Omental fat pad (tissue), 4 donors: ENCODE results near the gene DOK7. TPM values are rescaled to one million over a fixed set of nuclear protein-coding genes. Genes with fewer than 3 reads are reported as not detected.

Experiments
- ATAC-seq: fragments of 150-250 bp; one replicate; pipeline ENCODE4 v1.9.1; 2016; ENCODE audit warnings: mild to moderate bottlenecking, moderate library complexity; ENCODE audit not compliant: low FRiP score
- DNase-seq: peaks from one replicate; pipeline ENCODE4 v3.0.0-alpha.2; 2019; ENCODE audit warnings: low spot score
- total RNA-seq, 4 donors: library from RNA; depleted of rRNA; stranded (reverse); fragments of >200 nt; gene quantifications; one replicate each; pipeline ENCODE4 v1.1.0, GENCODE V29; 2016
- TF ChIP-seq, protein P1 (sequence below), 3 donors: fragments of 450-650 bp; IDR thresholded peaks; one replicate each; pipeline ENCODE4 v1.5.1; 2016 to 2017; ENCODE audit warnings: antibody characterized with exemption in 3 of 3, mild to moderate bottlenecking in 3 of 3, moderate library complexity in 2 of 3

The DOK7 gene
- total RNA-seq, 4 donors from 2014 or later, result not detected

DNA sequence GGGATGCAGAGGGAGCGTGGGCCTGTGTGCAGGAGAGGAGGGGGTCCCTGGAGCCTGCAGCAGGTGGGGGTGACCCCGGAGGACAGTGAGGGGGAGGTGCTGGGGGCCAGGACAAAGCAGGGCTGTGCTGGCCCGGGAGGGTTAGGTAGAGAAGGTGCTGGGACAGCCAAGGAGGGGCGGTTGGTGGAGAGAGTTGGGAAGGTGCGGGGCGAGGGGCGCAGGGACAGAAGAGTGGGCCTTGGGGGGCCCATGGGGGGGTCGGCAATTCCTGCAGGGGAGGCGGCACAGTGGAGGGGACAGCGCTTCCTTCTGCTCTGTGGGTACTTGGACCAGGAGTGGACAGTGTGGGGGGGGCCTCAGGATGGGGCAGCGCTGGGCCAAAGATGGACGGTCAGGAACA lies 36.6 kb downstream of the DOK7 start:
- TF ChIP-seq, protein P1, sequence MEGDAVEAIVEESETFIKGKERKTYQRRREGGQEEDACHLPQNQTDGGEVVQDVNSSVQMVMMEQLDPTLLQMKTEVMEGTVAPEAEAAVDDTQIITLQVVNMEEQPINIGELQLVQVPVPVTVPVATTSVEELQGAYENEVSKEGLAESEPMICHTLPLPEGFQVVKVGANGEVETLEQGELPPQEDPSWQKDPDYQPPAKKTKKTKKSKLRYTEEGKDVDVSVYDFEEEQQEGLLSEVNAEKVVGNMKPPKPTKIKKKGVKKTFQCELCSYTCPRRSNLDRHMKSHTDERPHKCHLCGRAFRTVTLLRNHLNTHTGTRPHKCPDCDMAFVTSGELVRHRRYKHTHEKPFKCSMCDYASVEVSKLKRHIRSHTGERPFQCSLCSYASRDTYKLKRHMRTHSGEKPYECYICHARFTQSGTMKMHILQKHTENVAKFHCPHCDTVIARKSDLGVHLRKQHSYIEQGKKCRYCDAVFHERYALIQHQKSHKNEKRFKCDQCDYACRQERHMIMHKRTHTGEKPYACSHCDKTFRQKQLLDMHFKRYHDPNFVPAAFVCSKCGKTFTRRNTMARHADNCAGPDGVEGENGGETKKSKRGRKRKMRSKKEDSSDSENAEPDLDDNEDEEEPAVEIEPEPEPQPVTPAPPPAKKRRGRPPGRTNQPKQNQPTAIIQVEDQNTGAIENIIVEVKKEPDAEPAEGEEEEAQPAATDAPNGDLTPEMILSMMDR (IDR thresholded peaks at IDR 0.05), result no peak
- no peak for ATAC-seq
- DNase-seq, result no peak

DNA sequence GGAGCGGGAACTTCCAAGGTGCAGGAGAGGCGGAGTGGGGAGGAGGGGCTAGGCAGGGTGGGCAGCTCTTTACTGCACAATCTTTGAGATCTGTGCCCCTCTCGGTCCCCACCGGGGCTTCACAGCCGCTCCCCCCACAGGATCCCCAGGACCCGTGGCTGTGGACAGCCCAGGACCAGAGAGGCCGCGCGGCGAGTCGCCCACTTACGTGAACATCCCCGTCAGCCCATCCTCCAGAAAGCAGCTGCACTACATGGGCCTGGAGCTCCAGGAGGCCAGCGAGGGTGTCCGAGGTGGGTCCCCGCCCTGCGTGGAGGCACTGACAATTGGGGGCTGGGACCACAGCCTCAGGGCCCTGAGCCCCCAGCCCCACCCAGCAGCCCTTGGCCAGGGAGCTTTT lies 37.0 kb downstream of the DOK7 start:
- TF ChIP-seq, protein P1 (IDR thresholded peaks at IDR 0.05), result no peak
- ATAC-seq, result no peak

DNA sequence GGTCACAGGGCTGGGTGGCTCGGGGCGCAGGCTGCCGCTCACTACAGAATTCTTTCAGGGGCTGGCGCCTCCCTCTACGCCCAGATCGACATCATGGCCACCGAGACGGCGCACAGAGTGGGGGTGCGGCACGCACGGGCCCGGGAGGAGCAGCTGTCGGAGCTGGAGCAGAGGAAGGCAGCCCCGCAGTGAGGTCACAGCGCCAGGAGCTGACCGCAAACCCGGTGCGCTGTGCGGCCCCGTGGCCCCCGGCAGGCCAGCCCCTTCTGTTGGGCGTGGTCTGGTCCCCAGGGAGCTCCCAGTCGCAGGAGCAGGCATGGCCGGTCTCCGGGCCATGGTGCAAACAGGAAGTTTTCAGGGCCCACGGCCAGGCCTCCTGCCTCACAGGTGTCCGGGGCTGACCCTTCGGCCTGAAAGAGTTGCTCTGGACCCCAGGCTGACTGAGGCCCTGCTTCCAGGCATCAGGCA lies 37.6 kb downstream of the DOK7 start:
- DNase-seq (no peak), ATAC-seq (no peak)
- TF ChIP-seq, protein P1 (IDR thresholded peaks at IDR 0.05), result no peak

More for the DNA sequence above, 37.0 kb downstream of the DOK7 start:
- DNase-seq, result no peak

DNA sequence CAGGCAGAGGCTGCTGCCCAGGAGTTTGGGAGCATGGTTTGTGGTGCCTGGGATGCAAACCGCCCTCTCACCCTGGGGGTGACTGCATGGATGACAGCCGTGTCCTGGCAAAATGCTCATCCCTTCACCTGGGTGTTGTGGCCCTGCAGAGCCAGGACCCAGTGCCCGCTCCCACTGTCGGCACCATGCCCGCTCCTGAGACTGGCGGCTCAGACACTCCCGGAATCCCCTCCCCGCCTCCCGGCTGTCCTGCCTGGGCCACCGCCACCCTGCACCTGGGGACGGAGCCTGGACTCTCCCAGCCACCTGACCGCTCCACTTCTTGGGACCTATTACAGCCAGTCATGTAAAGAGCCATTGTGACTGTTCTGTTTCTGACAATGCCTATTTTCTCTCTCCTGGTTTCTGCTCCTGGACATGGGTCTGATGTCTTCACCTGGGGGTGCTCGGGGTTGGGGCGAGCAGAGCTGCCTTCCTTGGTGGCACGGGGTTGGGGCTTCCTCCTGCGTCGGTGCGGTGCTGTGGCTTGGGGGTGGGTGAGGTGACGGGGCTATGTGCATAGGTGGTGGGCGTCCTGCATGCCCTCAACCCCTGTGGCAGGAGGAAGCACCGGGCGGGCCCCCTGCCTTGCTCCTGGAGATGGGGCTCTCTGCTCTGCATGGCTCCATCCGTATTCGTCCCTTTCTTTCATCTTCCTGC lies 38.2 kb downstream of the DOK7 start:
- no peak for DNase-seq
- TF ChIP-seq, protein P1 (IDR thresholded peaks at IDR 0.05), result no peak
- ATAC-seq, result no peak

DNA sequence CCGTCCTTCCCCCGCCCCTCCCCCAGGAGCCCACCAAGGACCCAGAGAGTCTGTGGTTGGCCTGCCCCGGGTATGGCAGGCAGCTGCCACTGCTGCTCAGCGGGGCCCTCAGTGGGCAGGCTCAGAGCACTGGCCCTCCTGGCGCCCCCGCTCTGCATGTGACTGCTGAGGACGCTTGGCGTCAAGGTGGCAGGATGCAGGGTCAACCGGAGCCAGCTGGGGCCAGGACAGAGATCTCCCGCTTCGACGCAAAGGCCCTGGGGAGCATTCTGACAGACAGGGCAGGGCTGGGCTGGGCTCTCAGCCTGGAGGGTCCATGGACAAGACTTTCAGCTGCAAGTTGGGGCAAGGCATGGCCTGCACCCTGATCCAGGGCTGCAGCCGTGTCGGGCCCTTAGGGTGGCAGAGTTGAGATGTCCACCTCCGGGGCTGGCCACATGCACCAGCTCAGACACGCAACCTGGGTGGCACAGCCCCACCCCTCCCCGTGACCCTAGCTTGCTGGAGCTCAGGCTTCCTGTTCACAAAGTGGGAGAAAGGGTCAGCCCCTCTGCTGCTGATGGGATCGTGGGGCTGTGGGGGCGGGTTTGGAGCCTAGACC lies 38.8 kb downstream of the DOK7 start:
- TF ChIP-seq, protein P1 (IDR thresholded peaks at IDR 0.05), result no peak
- no peak for ATAC-seq
- DNase-seq, result no peak

DNA sequence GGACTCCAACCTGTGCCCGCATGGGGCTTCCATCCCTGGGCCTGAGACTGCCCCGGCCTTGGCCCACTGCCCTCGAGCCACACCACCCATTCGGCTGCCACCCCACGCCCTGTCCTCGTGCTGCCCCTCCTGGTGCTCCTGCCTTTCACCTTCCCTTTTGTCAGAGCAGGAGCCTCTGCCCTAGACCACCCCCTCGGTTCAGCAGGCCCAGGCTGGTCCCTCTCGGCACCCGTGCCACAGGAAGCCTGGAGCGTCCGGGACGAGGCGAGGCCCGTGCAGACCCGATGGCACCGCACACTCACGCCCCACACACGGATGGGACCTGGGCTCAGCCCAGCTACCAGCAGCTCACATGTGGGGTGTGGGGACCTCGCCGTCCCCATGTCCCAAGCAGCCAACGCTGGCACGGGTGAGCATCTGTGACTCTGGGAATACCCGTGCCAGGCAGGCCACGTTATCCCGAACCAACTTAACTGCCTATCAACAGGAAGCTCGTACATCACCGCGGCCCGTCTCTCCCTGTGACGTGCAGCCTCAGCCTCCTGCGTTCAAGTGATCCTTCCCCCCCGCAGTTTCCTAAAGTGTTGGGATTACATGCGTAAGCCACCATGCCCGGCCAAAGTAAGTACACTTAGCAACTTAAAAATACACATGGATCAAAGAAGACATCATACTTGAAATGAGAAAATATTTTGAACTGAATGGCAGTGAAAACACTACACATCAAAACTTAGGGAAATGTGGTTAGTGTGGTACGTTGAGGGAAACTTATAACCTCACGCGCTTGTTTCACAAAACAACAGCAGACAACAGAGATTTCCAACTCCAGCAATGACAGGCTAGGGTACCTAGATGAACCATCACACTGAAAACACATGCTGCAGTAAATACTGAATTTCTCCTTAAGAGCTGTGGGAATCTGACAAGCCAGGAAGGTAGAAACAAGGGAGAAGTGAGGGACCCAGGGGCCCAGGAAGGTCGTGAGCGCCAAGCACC lies 40.1 kb downstream of the DOK7 start:
- ATAC-seq (no peak), DNase-seq (no peak)
- TF ChIP-seq, protein P1 (IDR thresholded peaks at IDR 0.05), result no peak
